ENCODE data around the gene DUSP16.
"Not testable (repeated sequence)": the region's sequence is repeated elsewhere in the genome, so short reads cannot be mapped to it uniquely, and the experiment has no call there.

DUSP16 gene

DNA sequence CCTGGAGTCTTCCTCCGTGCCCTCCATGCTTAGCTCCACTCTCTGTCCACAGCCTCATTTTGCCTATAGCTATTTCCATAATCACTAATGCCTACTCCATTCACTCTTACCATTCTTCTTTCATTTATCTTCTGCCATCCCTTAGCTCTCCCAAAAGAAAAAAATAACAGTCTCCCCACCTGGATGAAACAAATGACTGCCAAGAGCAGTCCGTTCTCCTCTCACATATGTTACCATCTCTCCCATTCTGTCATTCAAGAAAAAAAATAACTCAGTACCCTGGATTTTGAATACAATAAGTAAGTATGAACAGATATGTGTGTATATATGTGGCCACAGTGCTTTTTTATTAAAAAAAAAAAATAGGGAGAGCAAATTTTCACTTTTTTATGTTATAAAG is 13.2 kb downstream of the DUSP16 start:
- no peak for DNase-seq (ENCODE audit: low read depth in 2 of 2)

DNA sequence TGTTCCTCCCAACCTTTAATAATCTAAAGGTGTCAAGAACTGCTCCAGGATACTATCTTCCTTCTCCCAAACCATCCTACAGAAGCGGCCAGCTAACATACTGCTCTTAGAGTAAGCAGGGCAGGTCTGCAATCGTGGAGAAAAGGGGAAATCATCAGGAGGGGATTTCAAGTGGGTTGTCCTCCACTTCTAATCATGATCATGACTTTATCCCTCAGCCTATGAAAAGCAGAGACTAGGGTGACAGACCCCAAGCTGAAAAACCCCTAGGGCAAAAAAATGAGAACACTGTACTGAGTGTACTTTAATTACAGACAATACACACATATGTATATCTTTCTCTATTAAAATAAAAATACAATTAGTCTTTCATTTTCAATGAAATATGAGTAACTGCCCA is 13.9 kb downstream of the DUSP16 start:
- no peak for DNase-seq (ENCODE audit: low read depth in 2 of 2)

DNA sequence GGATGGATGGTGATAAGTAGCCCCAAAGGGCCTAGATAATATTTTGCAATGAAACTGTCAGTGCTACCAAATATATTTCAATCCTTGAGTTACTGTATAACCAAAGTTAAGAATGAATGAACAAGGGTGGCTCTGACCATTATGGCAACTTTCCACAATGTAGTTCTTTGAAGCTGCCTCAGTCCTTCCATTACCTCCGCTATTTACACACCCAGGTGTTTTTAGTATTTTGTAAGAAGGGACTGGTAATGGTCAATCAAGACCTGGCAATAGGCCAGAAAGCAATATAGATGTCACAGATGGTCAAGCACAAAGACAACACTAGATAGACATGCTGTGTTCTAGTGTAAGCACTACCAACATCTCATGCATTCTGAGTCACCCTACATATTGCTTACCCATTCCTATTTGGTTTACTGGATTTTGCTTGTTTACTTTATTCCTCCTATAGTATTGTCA is 16.3 kb downstream of the DUSP16 start:
- no peak for DNase-seq (ENCODE audit: low read depth in 2 of 2)

DNA sequence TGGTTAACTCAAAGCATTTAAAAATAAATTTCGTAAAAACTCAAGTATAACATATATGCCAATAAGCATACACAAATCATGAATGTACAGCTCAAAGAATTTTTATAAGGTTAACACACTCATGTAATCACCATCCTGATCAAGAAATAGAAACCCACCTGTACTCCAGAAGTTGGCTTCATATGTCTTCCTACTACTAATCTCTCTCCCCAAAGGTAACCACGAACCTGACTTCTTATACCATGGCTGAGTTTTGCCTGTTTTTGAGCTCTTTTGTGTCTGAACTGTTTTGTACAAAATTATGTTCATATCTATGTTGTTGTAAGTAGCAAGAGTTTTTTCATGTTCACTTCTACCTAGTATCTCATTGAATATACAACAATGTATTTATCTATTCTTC is 18.7 kb downstream of the DUSP16 start:
- no peak for DNase-seq (ENCODE audit: low read depth in 2 of 2)

DNA sequence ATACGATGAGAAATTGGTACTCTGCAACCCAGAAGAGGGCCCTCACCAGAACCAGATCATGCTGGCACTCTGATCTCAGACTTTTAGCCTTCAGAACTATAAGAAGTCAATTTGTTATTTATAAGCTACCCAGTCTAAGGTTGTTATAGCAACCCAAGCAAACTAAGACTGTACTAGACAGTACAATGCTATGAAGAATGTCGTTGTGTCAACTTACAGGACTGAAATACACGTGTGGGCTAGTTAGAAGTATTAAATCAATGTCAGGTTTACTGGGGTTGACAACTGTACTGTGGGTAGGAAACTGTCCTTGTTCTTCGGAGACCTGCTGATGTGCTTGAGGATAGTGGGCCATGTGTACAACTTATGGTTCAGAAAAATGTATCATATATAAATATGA is 19.7 kb downstream of the DUSP16 start:
- DNase-seq (ENCODE audit: low read depth in 2 of 2) = no peak

DNA sequence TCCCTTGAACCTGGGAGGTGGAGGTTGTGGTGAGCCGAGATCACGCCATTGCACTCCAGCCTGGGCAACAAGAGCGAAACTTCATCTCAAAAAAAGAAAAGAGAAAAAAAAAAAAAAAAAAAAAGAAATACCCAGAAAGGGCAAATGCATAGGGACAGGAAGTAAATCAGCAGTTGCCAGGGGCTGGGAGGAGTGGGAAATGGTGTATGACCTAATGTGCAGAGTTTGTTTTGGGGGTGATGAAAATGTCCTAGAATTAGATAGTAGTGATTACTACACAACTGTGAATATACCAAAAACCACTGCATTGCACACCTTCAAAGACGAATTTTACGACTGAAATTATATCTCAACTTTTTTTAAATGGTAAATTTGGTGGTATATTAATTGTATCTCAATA is 20.4 kb downstream of the DUSP16 start:
- DNase-seq (ENCODE audit: low read depth in 2 of 2) = no peak

DNA sequence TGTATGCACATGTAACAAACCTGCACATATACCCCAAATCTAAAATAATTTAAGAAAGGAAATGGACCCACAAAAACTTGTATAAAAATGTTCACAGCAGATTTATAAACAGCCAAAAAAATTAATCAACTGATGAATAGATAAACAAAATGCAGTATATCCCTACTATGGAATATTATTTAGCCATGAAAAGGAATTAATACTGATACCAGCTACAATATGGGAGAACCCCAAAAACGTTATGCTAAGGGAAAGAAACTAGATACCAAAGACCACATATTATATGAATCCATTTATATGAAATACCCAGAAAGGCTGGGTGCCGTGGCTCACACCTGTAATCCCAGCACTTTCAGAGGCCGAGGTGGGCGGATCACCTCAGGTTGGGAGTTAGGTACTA is 20.9 kb downstream of the DUSP16 start:
- no peak for DNase-seq (ENCODE audit: low read depth in 2 of 2)

DNA sequence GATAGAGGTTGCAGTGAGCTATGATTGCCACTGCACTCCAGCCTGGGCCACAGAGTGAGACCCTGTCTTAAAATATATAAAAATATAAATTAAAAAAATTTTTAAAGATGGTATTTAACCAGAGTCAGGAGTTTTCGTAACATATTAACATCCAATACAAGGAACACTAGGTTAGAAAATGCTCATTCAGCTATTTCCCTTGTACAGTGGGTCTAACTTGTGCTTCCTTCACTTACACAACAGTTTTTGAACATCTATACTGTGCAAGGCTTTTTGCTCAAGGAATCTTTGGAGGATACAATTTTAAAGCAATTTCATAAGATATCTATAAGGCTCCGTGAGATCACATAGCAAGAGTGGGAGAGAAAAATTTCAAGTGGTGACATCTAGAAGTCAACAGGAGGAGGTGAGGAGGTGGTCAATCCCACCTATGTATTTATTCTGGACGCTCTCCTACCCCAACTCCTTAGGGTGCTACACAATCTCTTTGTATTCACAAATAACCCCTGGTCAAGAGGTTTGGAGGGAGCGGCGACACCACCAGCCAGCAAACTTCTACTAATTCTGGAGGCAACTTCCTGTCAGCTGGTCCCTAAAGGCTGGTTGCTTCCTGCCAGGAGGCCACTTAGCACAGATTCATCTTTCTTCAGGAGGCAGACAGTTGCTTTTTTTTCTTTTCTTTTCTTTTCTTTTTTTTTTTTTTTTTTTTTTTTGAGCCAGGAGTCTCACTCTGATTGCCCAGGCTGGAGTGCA is 22.2 kb downstream of the DUSP16 start:
- no peak for DNase-seq (ENCODE audit: low read depth in 2 of 2)

DNA sequence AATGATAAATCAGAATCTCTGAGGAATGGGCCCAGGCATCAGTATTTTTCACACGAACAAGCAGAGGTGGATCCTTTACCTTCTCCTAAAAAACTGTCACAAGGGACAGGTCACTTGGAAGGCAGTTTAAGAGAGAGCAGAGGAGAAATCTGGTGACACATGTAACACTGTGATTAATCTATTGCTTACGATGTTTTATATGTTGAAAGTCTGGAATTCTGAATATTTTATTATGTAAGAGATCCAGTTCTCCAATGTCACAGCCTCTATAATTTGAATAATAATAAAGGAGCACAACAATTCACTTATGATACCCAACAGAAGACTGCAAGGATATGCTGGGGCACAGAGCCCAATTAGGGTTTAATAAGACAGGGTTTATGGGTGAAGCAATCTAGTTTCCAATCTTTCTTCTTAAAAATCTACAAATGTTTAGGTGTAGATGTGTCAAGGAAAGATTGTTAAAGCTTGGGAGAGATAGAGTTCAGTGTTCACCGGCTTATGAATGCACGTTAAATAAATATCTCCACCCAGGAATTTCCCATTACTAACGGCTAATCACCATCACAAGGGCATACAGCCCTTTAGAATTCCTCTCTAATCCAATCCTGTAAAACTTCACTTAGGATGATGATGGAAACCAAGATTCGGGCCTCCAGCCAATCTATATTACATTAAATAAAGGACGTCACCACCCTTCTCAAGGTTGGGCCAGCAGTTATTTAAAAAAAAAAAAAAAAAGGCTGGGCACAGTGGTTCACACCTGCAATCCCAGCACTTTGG is 23.4 kb downstream of the DUSP16 start:
- no peak for DNase-seq (ENCODE audit: low read depth in 2 of 2)

DNA sequence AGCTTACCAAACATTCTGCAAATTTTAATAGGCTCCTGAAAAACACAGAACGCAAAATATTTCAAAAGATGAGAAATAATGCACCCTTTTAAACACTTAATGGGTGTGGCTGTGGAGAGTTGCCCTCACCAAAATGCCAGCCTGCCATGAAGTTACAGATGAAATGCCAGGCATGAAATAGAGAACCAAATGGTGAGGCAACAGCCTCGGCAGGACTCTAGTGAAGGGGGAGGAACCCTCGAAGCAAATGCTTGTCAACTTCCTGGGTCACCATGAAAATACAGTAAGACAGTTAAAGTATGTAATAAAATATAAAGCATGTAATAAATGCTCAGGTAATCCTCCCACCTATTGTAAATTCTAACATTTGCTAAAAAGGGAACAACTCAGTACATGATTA is 24.1 kb downstream of the DUSP16 start:
- DNase-seq (ENCODE audit: low read depth in 2 of 2) = no peak

DNA sequence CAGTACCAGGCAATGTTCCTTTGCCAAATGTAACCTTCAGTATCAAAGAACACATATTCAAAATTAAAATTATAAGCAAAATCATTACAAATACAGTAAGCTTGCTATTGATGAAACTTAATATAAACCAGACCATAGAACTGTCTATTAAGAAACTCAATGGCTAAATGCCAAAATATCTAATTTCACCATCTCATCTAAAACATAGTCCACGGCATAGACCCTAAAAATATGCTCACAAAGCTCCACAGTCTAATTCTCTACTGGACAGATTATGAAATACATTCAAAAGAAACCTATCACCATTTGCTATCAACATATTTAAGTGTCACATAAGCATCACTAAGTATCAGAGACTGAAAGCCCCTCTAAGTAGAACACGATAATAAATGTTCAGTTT is 25.2 kb downstream of the DUSP16 start:
- DNase-seq (ENCODE audit: low read depth in 2 of 2) = no peak

DNA sequence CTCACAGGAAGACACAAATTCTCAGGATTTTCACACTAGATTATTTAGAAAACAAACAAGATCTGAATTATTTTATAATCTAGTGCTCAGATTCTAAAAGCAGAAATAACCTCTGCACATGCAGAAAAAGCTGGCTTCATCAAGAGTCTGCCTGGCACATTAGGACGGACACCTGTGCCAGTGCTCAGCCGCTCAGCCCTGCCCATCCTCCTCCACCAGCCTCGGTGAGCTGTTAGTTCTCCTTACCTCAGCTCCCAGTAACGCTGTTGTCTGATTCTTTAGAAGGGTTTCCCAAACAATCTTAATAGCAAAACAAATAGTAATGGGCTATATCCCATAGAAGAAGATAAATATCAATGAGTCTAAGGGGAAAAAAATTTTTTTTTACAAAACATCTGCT is 27.7 kb downstream of the DUSP16 start:
- no peak for DNase-seq (ENCODE audit: low read depth in 2 of 2)

DNA sequence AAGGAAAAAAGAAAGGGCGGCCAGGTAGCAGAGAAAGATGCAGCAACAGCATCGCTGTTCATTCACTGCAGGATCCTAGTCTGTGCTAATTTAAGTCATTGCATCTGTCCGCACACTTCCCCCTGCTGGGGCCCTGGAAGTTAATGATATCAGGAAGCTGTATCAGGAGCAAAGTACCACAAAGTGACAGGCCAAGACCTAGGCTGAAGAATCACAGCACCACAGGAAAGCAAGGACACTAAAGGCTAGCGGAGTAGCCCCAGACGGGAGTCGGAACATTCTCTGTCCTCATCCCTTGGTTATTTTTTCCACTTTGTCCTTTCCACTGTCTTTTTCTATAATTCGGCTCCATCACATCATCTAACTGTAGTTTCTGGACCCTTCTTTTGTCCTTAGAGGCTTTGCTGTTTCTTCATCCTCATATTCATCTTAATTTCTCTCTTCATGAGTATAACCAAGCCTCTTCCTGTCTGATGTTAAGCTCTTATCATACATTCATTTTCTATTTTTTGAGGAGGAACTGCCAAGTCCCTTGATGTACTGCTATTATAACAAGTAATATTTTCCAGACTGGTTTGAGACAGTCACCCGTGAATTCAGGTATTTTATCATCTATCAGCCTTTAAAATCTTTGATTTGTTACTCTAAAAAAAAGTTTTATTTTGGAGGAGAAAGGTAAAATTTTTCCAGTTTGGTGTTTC is 28.3 kb downstream of the DUSP16 start:
- DNase-seq (ENCODE audit: low read depth in 2 of 2) = no peak

DNA sequence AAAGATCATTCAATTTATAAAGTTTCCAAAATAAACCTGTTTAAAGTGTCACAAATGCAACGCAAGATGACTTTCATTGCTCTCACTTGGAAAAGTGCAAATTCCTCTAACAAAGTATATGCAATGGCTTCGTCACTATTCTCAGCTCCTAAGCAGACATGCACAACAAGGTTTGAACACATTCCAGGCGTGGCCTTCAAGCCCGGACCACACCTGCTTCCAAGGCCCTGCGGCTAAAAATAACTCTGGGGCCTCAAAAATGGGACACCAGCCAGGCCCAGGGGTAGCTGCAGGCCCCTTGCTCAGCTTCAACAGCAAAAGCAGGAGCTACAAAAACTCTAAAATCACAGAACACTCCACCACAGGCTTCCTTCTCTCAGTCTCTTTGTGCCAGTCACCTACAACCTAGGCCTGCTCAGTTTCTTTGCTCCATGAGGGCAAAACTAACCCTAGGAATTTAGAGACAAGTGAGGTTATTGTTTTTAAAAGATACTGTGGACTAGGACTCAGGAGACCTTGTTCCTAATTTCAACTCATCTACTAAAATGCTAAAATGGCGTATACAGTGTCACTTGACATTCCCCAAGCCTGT is 29.3 kb downstream of the DUSP16 start:
- DNase-seq (ENCODE audit: low read depth in 2 of 2) = no peak

DNA sequence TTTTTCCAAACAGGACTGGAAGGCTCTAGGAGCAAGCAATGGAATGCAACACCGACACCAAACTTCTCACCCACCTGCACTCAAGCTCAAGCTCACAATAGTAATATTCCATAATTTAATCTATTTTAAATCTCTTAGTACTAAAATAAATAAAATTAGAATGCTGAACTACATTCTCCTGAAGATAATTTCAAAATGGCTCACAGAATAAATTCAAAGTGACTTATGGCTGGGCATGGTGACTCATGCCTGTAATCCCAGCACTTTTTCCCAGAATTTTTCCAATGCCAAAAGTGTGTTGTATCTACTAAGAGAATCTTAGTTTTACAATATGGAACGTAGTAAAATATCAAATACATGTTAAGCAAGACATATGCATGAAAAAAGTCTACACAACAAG is 31.5 kb downstream of the DUSP16 start:
- DNase-seq (ENCODE audit: low read depth in 2 of 2) = no peak

DNA sequence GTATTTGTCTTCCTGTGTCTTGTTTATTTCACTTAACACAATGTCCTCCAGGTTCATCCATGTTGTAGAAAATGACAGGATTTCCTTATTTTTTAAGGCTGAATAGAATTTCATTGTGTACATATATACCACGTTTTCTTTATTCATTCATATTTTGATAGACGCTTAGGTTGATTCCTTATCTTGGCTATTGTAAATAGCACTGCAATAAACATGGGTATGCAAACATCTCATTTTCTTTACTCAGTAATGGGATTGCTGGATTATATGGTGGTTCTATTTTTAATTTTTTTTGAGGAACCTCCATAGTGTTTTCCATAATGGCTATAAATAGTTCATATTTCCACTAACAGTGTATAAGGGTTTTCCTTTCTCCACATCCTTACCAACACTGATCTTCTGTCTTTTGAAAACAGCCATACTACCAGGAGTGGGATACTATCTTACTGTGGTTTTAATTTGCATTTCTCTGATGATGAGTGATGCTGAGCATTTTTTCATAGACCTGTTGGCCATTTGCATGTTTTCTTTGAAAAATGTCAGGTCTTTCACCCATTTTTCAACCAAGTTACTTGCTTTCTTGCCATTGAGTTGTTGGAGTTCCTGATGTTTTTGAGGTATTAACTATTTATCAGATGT is 32.8 kb downstream of the DUSP16 start:
- no peak for DNase-seq (ENCODE audit: low read depth in 2 of 2)

DNA sequence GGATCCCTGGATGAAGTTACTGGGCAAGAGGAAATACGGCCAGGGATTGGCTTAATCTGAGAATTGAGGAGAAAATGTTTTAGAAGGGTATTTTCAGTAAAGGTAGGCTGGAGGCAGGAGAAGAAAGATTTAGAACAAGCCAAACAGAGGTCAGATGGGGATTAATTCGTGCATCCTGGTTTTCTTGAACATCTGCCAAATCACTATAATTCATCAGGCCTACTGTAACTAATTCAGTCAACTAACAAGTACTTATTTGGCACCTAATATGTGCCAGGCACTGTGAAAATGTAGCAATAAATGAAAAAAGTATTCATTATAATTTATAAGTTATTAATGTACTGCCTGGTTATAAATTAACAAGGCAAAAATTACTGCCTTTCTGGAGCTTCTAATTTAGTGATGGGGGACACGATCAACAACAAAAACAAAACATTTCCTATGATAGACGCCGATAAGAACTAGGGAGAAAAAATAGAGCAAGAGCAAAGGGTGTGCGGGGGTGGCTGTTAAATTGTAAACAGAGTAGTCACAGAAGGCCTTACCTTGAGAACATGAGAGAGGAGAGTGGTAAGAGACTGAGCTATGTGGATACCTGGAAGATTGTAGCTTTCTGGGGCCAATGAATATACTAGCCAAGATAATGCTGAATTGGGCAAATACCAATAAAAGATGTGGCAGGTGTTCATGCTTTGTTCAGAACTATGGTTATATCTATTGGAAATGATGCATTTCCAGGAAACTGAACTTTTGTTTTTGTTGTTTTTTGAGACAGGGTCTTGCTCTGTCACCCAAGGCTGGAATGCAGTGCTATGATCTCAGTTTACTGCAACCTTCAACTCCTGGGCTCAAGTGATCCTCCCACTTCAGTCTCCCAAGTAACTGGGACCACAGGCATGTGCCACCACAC is 34.0 kb downstream of the DUSP16 start:
- no peak for DNase-seq (ENCODE audit: low read depth in 2 of 2)

DNA sequence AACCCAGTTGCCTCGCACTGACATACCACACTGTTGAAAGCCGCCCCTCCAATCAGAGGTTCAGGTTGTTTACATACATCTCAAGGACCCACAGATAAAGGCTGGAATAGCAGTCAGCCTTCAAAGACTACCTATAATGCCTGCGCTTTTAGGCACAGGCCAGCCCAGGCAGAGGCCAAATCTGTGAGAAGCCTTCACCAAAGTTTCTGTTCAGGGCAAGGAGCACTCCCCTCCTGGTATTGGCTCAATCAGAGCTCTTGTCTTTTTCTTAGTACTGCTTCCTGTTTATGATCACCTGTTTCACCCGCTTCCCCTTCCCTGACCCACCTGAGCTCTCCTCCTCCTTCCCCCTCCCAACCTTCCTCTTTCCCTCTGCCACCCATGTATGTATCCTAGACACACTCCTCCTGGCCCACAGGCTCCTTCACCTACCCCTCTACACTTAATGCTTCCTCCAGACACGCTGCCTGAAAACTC is 34.8 kb downstream of the DUSP16 start:
- DNase-seq (ENCODE audit: low read depth in 2 of 2) = no peak

DNA sequence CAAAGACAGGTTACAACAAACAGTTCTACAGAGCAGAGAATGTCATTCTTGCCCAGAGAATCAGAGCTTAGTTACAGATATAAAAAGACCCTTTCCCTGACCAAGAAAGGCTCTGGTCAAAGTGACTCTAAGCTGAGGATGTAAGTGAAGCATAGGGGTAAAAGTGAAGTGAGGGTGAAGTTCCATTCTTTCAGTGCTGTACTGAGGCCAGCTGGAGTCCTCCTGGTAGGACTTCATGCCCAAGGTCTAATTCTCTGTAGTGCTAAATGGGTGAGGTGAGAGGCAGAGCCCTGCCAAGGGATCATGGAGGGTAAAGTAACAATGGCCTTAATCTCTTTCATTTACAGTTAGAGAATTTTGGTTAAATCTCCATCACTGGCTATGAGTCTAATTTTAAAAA is 38.5 kb downstream of the DUSP16 start:
- DNase-seq (ENCODE audit: low read depth in 2 of 2) = no peak

DNA sequence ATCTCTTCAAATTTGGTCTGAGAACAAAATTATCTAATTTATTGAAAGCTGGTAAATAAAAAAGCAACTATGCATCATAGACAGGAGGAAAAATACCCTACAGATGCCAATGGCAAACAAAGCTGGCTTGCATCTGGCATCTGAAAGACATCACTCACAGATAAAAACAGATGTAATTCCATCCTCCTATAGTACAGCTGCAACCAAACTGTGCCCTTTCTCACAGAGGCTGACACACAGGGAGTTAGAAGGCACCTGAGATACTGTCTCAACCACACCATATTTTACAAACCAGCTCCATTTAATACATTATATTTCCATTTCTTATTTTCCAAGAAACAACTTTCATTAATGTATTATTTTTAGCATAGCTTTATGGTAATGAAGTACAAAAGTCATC is 39.4 kb downstream of the DUSP16 start:
- DNase-seq (ENCODE audit: low read depth in 2 of 2) = no peak

DNA sequence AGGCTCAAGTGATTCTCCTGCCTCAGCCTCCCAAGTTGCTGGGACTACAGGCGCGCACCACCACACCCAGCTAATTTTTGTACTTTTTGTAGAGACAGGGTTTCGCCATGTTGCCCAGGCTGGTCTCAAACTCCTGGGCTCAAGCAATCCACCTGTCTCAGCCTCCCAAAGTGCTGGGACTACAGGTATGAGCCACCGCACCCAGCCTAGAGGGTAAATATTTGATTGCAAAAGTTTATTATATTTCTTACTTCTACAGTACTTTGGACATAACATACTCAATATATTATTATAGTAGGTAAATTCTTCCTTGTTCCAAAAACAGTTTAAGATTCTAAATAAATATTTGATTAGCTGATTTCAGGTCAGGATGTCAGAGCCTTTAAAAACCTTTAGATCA is 40.0 kb downstream of the DUSP16 start:
- DNase-seq (ENCODE audit: low read depth in 2 of 2) = not testable (repeated sequence)

All from stimulated activated CD8-positive, alpha-beta memory T cell treated with anti-CD3 and anti-CD28 coated beads, Interleukin-15, amount 100 ng/mL, for 4 hours (primary cell).